ENCODE results near the gene NECTIN1.

NECTIN1 gene, protein sequence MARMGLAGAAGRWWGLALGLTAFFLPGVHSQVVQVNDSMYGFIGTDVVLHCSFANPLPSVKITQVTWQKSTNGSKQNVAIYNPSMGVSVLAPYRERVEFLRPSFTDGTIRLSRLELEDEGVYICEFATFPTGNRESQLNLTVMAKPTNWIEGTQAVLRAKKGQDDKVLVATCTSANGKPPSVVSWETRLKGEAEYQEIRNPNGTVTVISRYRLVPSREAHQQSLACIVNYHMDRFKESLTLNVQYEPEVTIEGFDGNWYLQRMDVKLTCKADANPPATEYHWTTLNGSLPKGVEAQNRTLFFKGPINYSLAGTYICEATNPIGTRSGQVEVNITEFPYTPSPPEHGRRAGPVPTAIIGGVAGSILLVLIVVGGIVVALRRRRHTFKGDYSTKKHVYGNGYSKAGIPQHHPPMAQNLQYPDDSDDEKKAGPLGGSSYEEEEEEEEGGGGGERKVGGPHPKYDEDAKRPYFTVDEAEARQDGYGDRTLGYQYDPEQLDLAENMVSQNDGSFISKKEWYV

DNA sequence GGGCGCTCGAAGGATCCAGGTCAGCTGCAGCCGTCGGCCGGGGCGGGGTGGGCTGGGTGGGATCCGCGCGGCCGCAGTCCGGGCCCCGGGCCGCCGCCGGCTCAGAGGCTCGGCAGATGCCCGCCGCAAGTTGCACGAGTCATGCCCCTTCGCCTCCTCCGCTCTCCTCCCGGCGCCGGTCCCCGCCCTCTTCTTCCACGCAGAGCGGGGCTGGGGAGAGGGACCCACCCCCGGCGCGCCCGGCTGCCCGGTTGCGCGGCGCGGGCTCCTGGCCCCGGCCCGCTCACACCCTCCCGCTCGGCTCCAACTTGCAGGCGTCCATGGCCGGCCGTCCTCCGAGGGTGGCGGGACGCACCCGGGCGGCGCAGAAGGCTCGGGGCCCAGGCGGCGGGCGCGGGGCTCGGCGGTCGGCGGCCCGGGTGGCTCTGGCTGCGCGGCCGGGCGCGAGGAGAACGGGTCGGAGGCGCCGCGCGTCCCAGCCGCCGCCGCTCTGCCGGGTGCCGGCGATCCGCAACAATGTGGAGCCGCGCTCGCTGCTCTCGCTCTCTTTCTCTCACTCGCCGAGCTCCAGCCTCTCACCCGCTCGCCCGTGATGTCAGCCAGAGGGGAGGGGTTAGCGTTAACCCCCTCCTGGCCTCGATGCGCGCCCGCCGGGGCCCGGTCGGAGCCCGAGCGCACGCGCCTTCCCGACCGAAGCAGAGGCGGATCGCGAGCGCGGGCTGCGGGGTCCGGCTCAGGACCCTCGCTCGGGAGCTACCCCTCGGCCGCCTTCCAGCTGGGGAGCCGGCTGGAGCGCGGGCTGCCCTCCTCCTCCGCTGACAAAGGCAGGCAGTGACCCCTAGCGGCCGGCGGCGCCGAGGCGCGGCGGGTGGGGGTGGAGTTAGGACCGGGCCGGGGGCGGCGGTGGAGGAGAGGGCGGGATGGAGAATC lies at the start of gene NECTIN1:
Gene NECTIN1 (minus strand): TSS at position 550 of the 930 bp plus-strand sequence. CDS start 647 bp downstream, outside the sequence.
- DNase-seq, result peak; percentile 97

DNA sequence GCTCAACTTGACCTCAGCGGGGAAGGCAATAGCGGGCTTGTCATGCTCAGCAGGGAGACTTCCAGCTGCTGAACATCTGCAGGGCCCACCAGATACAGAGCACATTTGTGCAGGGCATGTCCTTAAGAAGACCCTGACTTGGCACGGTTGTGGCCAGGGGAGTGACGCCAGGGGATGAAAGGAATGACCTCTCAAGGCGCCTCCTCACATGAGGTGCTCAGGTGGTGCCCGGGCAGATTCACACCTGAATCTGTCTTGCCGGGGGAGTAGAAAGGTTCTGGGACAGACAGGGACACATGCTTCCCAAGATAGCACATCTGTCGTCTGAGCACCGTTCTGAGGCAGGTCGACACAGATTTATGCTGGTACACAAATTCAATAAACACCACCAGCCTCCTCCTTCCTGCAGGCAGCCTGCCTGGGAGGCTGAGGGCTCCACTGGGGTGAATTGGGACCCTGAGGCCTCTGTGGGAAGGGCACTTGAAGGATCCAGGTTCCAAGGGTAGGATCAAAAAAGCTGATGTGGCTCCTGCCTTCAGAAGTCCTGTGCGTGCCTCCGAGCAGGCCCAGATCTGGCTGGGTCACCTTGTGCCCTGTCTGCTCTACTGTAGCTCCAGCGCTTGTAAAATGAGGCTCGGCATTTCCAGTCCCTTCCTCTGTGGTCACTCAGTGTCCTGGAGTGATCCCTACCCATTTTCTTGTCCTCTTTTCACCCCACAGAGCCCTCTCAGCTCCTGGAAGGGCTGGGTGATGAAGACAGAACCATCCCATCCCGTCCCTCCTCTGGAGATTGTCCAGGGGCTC lies 49.6 kb upstream of the NECTIN1 start:
- DNase-seq, result no peak

DNA sequence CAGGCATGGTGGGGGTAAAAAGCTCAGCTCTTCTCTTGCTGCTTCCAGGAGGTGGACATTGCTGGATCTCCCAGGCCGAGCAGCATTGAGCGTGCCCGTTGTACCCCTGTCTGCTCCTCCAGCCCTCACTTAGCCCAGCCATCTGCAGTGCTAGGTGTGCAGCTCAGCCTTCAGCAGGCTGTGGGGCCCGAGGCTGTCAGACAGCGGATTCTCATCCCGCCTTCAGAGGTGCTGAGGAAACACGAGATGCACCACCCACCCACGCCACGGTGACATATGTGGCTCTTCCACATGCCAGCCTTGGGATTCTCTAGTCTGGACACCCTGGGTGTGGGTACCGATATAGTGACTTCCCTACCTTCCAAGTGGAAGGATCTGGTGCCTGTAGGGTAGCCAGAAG lies 48.9 kb upstream of the NECTIN1 start:
- DNase-seq, result no peak

DNA sequence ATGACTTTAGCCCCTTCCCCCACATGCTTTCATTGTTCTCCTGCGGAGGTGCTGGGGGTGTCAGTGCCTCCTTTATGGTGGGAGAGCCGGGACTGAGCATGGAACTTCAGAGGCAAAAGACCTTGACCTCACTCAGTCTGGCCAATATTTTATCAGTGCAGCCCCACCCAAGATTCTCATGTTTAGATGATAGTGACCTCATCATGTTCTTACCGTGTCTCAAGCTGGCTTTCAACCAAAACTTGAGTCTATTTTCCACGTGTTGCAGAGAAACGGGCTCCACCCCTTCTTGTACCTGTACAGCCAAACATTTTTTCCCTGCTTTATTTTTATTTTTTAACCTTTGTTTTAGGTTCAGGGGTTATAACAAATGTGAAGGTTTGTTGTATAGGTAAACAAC lies 47.7 kb upstream of the NECTIN1 start:
- DNase-seq, result no peak

DNA sequence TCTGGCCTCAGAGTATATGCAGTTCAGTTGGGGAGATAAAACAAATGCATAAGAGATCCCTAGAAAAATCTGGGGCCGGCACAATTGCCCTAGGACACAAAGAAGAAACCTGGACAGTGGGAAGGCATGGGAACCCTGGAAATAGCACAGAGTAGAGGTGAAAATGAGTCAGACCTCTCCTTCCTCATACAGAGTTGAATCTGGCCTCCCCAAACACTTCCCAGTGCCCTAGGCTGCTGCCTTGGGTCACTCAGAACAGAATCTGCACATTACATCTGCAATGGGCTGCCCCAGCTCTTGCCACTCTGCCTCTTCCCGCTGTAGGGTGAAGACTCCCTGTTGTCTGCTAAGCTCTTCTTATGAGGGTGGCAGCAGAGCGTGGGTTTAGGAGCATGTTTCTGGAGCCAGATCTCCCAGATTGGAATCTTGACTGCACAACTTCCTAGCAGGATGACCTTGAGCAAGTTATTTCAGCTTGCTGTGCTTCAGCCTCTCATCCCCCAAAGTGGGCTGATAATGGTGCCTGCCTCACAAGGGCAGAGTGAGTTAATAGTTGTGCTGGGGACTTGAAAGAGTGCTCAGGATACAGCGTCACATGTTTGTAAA lies 47.1 kb upstream of the NECTIN1 start:
- no peak for DNase-seq

DNA sequence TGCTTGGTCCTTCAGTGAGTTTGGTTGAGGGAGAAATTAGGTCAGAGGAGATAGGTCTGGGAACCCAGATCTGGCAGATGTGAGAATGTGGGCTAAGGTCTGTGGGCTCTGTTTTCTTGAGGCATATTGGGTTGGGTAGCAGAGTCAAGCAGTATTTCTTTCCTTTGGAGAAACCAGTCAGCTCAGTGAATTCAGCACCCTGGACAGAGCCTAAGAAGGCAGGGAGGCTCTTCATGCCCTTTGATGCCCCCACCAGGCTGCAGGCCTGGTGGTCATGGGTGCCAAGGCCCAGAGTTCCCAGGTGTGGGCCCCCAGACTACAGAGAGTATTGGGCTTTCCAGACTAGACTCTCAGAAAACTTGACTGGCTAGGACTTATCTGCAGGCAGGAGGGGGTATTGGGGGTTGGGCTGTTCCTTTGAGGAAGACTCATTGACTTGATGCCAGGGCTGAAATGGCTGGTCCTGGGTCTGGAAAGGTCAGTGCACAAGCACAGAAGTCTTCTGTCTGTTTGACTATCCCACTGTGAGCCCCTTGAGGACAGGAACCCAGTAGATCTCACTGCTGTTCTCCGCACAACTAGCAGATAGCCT lies 45.3 kb upstream of the NECTIN1 start:
- DNase-seq, result no peak

DNA sequence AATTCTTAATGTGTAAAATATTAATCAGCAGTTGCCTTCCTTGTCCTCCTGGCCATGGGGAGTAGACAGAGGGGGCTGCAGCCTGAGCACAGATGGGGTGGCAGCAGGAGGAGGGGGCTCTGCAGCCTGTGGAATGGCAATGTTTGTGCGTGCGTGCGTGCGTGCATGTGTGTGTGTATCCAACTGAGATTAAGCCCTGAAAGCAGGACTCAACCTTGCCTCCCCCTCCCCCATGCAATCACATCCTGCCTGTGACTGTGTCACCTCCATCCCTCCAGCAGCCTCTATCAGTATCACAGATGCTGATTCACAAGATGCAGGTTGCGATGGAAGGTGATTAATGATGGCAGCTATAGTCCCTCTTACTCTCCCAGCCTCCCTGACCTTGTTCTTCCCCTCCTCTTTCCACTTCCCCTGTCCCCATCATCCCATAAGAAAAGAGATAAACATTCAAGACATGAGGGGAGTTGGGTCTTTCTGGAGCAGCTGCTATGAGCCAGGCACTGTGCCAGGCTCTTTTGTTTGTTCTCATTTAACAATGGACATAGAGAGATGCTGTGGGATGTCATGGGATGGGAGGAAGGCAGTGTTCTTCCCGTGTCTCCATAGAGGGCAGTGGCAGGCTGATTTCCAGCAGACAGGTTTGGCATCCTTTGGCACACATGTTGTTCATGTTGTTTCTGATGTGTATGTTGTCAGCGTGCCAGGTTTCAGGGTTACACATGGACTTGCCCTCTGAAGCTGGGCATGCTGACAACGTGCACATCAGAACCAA lies 43.8 kb upstream of the NECTIN1 start:
- no peak for DNase-seq

DNA sequence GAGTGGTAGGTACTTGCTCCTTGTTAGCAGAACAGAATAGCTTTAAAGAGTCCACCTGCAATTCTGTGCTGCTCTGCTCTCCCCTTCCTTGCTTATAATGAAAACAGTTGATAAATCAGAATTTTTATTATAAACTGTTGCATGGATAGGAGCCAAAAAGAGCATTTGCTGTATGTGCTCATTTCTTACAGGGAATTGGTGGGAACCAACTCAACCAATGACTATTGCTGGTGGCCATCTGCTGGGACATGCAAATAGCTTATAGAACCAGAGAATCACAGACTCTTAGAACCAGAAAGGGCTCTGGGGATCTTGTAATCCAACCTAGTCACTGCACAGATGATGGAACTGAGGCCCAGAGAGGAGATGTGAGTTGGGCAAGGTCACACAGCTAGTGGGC lies 43.1 kb upstream of the NECTIN1 start:
- DNase-seq, result no peak

DNA sequence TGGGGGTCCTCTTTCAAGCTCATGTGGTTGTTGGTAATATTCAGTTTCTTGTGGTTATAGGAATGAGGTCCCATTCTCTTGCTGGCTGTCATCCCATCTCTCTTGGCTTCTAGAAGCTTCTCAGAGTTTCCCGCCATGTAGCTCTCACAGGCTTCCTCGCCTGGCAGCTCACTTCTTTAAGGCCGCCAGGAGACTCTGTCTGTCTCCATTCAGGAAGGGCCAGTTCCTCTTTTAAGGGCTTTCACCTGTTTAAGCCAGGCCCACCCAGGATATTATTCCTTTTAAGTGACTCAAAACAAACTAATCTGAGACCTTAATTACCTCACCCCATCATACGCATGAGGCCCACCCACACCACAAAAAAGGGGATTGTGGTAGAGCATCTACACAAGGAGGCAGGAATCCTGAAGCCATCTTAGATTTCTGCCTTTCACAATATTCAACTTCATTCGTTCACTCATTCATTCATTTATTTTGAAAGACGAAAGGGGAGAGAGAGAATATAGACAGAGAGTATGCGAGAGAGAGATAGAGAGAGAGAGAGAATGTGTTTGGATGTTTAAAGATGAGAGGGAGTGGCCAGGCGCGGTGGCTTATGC lies 42.3 kb upstream of the NECTIN1 start:
- no peak for DNase-seq

DNA sequence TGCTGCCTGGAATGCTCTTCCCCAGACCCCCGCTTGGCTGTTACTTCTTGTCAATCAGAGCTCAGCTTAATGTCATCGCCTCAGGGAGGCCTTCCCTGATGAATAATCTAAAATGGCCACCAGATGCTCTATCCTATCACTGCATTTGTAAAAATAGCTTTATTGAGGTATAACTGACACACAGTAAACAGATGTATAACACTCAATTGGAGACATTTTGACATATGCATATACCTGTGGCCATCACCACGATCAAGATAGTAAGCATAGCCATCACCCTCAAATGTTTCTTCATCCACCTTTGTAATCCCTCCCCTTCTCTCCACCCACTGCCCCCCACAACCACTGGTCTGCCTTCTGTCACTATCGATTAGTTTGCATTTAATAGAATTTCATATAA lies 36.6 kb upstream of the NECTIN1 start:
- no peak for DNase-seq

DNA sequence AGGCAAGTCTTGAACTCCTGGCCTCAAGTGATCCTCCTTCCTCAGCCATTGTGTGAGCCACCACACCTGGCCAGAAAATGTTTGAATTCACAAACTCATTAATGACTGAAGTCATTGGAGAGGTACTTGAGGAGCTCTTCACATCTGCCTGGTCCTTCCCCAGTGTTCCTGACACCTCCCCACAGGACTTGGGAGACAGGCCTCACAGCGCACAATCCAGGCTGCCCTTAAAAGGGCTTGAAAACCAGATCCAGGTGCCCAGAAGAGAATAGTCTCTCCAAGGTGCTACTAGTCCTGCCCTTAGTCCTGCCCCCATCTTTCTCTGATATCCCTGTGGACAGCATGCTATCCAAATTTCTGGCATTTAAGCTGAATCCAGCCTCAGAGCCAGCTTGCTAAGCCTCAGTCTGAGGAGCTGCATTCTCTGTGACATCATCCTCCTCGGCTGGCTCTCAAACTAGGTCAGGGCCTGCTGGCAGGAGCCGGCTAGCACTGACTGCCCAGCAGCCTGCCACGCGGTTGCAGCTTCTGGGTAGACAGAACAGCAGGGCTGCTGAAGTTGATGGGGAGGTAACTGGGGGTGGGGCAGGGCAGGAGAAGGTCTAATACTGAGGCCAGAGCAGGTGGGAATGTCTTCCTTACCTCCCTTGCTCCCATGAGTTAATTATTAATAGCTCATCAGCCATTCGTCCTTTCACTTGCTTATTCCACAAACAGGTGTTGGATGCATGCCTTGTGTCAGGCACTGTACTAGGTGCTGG lies 35.3 kb upstream of the NECTIN1 start:
- no peak for DNase-seq

GRCh38 chr11:119763071-119763728 lies 34.2 kb upstream of the NECTIN1 start:
- no peak for DNase-seq

- DNase-seq, result no peak
Measured at GRCh38 chr11:119759747-119760412, 30.9 kb upstream of the NECTIN1 start.

DNA sequence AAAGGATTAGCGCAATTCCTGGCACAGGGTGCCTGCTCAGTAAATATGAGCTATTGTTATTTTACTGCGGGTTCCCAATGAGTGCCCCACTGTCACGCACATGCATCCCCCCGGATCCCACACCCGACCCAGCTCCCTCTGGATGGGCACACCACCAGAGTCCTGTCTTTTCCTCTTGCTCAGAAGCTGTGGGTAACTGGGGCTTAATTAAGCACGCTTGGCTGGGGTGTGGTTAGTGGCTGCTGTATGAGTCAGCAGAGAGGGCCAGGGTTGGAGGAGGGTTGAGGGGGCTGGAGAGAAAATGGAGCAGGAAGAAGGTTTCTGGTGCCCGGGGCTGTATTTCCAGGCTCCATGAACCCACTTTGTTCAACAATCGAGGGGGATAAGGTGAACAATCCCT lies 30.3 kb upstream of the NECTIN1 start:
- no peak for DNase-seq

DNA sequence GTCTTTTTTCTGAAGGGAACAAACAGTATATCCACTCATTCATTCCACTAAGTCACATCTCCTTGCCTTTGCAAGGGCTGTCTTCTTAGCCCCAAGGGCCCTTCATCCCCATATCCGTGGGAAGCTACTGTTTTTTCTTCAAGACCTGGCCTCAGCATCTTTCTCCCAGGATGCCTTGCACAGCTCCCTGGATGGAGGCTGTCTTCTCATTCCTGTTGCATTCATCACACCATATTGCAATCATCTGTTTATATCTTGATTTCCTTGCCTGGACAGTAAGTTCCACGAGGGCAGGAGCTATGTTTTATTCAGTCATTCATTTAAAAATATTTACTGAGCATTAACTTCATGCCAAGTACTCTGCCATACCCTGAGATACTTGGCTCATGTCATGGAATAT lies 29.3 kb upstream of the NECTIN1 start:
- no peak for DNase-seq

- no peak for DNase-seq
Measured at GRCh38 chr11:119757378-119757777, 28.4 kb upstream of the NECTIN1 start.

DNA sequence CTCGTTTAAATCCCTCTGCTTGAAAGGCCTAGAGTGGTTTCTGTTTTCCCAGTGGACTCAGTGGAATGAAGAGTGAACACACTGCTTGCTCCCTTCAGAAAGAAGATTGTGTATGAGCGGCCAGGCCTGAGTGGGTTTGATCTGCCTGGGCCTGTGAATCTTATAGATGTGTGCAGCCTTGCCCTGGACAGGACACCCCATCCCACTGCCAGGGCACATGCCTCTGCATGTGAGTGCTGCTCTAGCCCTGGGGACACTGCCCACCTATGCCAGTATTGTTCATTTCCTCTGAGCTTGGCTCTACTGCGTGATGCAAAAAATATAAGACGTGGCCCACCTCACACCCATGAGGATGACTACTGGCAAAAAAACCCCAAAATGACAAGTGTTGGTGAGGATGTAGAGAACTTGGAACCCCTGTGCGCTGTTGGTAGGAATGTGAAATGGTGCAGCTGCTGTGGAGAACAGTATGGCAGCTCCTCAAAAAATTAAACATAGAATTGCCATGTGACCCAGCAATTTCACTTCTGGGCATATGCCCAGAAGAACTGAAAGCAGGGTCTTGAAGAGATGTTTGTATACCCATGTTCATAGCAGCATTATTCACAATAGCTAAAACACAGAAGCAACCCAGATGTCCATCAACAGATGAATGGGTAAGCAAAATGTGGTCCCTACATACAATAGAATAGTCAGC lies 27.3 kb upstream of the NECTIN1 start:
- no peak for DNase-seq
